GM12875 (cell line): ENCODE measurements around the gene TGFBR3.

Experiments used
- H3K4me3 ChIP-seq: one replicate; pipeline ENCODE4 v1.5.1; 2011; ENCODE audit warnings: low read depth, low read length, control low read depth
- TF ChIP-seq, protein P1 (sequence below): IDR thresholded peaks from 2 replicates; pipeline ENCODE4 v1.5.1; 2011; ENCODE audit warnings: low read depth, mild to moderate bottlenecking, control low read depth, inconsistent platforms, low read length, moderate library complexity, borderline replicate concordance; ENCODE audit not compliant: insufficient read depth

TGFBR3 gene

DNA sequence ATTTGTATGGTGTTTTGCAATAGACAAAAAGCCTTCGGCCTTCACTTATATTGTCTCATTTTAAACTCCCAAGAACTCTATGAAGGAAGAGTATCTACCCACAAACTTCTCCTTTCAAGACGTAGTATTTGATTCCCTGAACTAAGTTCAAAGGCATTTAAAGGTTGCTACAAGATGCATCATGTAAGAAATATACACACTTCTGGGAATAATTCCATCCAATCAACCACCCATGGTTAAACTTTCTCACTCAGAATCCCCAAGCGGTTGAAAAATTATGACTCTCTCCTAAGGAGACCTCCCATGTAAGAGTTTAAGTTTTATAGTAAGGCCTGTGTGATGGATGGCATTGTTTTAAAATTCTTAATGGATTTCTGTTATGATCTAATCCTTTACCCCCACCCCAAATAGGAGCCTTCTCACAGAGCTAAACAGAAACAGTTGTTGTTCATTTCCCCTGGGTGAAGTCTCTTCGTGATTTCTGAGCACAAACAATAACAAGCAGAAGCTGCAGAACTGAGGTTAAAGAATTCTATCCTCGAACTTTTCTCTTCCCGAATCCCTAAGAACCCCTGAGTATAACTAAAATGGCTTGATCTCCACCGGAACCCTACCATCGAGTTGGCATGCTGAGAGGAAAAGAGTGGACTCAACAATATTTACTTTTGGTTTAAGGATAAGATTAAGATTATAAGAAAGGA lies 185.0 kb downstream of the TGFBR3 start:
- no peak overlapping the region for H3K4me3 ChIP-seq
- TF ChIP-seq, protein P1, sequence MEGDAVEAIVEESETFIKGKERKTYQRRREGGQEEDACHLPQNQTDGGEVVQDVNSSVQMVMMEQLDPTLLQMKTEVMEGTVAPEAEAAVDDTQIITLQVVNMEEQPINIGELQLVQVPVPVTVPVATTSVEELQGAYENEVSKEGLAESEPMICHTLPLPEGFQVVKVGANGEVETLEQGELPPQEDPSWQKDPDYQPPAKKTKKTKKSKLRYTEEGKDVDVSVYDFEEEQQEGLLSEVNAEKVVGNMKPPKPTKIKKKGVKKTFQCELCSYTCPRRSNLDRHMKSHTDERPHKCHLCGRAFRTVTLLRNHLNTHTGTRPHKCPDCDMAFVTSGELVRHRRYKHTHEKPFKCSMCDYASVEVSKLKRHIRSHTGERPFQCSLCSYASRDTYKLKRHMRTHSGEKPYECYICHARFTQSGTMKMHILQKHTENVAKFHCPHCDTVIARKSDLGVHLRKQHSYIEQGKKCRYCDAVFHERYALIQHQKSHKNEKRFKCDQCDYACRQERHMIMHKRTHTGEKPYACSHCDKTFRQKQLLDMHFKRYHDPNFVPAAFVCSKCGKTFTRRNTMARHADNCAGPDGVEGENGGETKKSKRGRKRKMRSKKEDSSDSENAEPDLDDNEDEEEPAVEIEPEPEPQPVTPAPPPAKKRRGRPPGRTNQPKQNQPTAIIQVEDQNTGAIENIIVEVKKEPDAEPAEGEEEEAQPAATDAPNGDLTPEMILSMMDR, result no peak

DNA sequence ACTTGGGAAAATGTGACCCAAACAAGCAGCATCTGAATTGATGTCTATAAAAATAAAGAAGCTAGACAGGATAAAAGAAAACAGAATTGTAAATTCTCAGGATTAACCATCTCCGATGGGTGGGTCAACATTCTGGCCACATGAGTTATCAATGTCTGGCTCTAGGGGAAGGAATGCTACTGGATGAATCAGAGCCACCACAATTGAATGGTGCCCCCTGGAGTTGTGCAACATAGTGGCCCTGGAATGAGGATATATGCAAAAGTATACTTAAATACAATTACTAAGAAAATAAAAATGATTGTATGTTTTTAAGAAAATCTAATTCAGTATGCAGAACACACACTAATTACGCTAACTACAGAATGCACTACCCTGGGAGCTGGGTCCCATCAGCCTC lies 185.6 kb downstream of the TGFBR3 start:
- no peak overlapping the region for H3K4me3 ChIP-seq
- TF ChIP-seq, protein P1, result no peak

DNA sequence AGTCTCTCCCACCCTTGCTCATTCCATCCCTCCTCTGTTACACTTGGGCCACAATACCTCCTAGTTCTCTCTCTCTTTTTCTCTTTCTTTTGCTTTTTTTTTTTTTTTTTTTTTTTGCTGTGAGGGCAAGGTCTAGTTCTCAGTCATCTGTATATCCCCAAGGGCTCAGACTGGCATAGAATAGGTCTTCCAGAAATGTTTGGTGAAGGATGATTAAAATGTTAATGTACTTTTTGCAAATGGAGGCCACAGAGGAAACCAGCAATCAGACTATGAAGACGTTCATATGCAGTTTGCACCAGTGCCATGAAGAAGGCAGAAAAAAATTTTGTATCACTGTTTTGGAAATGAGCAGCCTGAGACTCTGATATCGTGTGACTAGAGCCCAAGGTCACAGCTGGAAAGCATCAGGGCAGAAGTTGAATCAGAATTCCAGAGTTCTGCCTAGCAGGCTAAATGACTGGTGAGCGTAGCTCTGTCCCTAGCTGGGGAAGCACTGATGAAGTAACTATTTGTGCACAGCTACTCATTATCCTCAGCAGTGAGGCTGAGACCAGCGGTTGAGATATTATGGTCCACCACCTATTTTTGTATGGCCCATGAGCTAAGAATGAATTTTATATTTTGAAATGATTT lies 186.5 kb downstream of the TGFBR3 start:
- H3K4me3 ChIP-seq, result no peak overlapping the region
- TF ChIP-seq, protein P1, result no peak

DNA sequence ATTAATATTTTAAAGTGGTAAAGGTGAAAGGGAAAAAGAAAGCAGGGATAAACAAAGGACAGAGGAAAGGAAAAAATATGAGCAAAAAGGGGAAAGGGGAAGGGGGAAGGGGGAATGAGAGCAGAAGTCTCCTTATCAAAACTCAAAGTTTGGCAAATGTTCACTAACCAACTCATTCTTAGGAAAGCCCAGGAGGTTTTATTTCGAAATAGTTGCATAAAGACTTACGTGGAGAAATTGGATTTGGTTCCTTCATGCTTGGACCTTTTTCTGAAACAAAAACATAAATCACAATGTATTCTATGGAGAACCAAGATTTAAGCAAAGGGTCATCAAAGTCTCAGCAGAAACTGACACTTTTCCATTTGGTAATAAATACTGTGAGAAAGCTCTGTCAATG lies 188.1 kb downstream of the TGFBR3 start:
- TF ChIP-seq, protein P1, result no peak
- no peak overlapping the region for H3K4me3 ChIP-seq

DNA sequence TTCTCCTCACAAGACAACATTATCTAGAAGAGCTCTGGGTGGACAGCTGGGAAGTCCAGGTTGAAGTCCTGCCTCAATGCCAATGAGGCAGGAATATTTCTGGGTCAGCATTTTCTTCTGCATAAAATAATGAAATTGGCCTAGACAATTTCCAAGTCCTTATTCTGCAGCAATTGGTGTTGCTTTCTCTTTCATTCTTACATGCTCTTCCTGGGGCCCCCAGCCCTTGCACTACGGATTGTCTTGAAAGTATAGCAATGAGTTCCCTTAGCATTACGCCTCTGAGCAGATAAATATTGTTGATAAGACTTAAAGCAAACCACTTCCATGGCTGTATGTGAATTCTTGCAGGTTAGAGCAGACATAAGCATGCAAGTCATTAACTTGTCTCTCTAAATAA lies 188.5 kb downstream of the TGFBR3 start:
- TF ChIP-seq, protein P1, result no peak
- H3K4me3 ChIP-seq, result no peak overlapping the region

DNA sequence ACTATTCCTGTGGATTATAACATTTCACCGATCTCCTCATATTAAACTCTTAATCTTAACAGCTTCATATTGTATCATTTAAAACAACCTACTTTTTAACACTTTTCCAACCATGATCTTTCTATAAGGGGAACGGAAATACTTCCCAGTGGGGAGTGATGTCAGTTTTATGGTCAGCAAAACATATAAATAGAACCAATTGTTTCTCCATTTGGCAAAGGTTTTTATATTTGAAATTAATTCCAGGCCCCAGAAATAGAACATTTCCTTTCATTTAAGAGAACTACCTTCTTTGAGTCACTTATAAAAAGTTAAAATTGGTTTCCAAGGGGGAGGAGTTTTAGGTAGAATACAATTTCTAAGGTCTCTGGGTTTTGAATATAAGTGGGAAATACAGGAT lies 189.6 kb downstream of the TGFBR3 start:
- TF ChIP-seq, protein P1, result no peak
- no peak overlapping the region for H3K4me3 ChIP-seq

DNA sequence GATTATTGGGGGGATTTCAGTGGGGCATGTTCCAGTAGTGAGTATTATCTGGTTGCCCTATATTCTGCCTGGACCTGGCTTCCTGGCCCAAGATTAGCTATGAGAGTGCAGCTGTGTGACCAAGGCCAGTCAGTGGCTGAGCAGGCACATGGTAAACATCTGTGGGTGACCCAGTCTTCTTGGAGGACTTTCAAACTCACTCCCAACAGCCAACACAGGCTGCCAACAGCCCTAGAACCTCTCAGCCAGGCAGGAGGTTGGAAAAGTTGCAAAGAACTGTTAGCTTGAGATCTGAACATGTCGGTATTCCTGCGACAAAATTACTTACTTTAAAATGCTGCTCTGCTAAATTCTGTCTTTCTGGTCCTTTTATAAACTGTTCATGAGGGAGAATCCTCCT lies 192.4 kb downstream of the TGFBR3 start:
- no peak overlapping the region for H3K4me3 ChIP-seq
- TF ChIP-seq, protein P1, result no peak
